ENCODE results near the gene PPP1R3A.
"Not testable (repeated sequence)": the region's sequence is repeated elsewhere in the genome, so short reads cannot be mapped to it uniquely, and the experiment has no call there.

PPP1R3A gene

DNA sequence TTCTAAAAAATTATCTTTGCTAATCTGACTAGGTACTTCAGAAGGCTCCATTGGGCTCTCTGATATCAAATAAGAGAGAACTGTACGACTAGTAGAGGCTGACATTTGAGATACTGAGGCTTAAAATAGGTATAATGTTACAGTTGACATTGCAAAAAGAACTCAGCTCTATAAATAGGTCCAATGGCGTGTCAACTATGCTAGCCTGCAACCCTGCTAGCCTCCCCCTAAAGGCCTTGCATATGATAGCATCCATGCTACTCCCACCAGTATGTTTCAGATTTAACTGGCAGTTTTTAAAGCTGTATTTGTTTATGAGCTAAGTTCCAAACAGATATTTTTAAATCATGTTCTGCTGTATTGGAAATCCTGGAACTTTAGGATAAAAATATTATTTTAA lies at the start of gene PPP1R3A:
Gene PPP1R3A, minus strand, starts transcription at position 64 of the 400 bp plus-strand sequence. Its CDS starts 13 bp downstream, at position 51.
- DNase-seq = no peak

DNA sequence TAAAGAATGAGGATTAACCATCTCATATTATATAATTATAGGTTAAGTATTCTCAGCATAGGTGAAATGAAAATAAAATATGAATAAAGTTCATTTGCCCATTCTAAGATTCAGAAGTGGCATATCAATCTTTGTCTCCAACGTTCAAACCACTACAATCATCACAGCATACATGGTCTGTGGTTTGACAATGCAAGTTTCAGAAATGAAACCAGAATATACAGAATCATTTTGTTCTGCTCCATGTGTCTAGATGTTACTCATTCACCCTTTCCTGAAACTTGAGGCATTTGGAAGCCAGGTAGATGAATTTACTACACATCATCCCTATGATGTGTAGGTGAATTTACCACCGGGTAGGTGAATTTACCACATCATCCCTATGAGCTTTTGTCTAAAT lies 44.5 kb upstream of the PPP1R3A start:
- no peak for DNase-seq

DNA sequence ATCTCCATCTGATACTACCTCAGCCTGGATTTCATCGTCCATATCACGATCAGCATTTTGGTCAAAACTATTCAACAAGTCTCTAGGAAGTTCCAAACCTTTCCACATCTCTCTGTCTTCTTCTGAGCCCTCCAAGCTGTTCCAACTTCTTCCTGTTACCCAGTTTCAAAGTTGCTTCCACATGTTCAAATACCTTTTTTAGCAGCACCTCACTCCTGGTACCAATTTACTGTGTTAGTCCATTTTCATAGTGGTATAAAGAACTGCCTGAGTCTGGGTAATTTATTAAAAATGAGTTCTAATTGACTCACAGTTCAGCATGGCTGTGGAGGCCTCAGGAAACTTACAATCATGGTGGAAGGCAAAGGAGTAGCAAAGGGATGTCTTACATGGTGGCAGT lies 41.1 kb upstream of the PPP1R3A start:
- no peak for DNase-seq

DNA sequence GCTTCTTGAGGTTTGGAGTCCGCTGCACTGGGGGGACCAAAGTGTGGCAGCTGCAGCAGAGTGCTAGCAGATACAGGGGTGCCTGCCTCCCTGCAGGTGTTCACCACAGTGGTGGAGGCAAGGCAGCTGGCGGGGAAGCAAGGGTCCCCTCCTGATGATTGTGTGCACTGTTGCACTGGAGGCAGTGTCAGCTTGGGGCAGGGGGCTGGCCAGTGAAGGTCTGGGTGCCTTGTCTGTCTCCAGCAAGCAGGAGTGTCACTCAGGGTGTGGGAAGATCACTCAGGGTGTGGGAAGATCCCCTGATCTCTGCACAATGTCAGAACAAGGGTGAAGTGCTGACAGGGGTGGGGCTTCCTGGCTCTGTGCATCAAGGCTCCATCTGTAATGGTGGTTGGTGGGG lies 36.3 kb upstream of the PPP1R3A start:
- DNase-seq = no peak

- no peak for DNase-seq
These were observed 34.7 kb upstream of the PPP1R3A start for GRCh38 chr7:113953553-113953952.

- DNase-seq = no peak
These were observed 26.5 kb upstream of the PPP1R3A start for GRCh38 chr7:113945018-113945938.

GRCh38 chr7:113936982-113937381 lies 18.2 kb upstream of the PPP1R3A start:
- DNase-seq = no peak

- no peak for DNase-seq
These were observed 17.7 kb upstream of the PPP1R3A start for GRCh38 chr7:113936535-113936934.

DNA sequence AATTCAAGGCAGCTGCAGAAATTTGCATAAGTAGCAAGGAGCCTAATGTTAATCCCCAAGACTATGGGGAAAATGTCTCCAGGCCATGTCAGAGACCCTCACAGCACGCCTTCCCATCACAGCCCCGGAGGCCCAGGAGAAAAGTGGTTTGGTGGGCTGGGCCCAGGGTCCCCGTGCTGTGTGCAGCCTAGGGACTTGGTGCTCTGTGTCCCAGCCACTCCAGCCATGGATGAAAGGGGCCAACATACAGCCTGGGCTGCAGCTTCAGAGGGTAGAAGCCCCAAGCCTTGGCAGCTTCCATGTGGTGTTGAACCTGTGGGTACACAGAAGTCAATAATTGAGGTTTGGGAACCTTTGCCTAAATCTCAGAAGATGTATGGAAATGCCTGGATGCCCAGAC lies 10.6 kb upstream of the PPP1R3A start:
- DNase-seq = not testable (repeated sequence)

DNA sequence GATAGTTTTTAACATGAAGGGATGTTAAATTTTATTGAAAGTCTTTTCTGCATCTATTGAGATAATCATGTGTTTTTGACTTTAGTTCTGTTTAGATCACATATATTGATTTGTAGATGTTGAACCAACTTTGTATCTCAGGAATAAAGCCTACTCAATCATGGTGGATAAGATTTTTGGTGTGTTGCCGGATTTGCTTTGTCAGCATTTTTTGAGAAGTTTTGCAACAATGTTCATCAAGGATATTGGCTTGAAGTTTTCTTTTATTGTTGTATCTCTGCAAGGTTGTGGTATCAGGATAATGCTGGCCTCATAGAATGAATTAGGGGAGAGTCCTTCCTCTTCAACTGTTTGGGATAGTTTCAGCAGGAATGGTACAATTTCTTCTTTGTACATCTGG lies 9.3 kb upstream of the PPP1R3A start:
- DNase-seq = no peak

- DNase-seq = no peak
These were observed 3.2 kb upstream of the PPP1R3A start for GRCh38 chr7:113922049-113922448.

- DNase-seq = no peak
These were observed 2.6 kb upstream of the PPP1R3A start for GRCh38 chr7:113921363-113921762.

DNA sequence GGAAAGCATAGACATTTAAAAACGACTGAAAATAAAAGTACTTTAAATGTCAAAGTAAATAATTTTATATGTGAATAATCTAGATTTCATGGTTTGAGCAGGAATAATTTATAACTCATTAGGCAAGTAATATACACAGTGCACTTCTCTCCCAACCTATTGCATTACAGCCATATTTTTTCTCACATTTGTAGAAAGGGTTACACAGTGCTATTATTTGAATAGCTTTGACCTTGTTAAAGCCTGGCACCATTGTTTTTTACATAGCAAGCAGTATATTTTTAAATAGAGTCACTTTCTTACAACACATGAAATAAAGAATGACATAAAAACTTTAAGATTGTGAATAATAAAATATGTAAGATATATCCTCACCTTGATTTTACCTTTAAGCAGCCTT lies 969 bp downstream of the PPP1R3A start:
- no peak for DNase-seq

DNA sequence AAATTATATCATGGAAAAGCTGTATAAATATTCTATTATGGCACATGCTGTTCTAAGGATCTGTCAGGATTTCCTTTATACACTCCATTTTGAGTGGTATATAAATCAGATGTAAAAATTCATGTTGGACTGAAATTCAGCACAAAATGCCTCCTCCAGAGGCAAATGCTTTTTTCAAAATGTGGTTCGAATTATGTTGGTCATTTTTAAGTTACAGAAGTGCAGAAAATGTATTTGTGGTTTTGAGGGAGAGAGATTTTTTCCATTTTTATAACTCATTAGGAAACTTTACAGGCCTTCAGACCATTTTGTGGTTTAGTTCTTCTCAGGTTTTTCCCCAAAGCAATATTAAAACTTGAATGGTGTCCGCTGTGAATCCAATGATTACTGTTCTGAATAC lies 2.9 kb downstream of the PPP1R3A start:
- peak; percentile 57 for DNase-seq

DNA sequence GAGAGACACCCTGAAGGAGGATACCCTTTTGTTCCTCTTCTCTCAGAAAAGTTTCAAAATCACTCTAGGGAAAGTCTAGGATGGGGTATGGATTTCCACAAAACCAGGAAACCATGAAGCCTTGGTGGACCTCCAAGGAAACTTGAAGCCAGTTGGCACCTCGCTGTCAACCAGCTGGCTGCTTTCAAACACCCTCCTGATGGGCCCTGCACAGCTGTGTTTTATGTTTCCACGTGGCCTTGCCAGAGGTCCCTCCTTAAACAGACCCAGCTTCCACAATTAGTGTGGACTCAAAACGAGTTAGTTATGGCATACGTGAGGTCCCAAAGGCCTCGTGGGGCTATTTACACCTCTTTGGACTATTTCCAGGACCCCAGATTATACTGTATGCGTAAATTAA lies 5.9 kb downstream of the PPP1R3A start:
- no peak for DNase-seq

DNA sequence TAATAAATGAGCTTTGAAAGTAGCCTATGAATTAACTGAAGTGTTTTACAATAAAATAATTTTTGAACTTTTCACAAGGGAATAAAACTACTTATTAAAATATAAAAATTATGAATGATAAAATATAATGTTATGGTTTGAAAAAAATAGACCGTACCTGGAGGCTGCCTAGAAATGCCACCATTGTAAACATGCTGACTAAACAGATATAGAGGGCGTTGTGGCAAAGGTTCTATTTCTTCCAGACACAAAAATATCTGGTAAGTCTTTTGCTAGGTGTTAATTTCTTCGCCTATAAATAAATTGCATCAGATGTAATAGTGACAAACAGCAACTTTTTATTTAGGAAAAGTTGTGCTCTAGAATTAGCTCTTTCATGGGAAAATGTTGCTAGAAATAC lies 11.2 kb downstream of the PPP1R3A start:
- DNase-seq = no peak

DNA sequence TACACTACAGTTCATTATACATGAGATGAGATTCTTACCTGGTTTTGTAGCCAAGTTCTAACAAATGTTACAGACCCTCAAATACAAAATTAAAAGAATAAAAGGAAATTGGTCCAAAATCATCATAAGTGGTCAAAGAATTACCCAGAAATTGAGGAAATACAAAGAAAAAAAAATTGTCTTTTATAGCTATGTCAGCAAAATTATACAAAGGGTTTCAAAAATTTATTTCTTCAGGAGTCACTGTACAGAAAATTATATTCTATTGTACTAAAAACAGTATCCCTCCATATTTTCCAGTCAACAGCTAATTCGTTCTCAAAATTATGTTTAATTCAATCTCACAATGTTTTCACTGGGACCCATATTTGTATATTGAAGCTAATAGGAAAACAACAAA lies 14.3 kb downstream of the PPP1R3A start:
- DNase-seq = no peak

GRCh38 chr7:113892818-113893217 lies 26.0 kb downstream of the PPP1R3A start:
- DNase-seq = no peak

DNA sequence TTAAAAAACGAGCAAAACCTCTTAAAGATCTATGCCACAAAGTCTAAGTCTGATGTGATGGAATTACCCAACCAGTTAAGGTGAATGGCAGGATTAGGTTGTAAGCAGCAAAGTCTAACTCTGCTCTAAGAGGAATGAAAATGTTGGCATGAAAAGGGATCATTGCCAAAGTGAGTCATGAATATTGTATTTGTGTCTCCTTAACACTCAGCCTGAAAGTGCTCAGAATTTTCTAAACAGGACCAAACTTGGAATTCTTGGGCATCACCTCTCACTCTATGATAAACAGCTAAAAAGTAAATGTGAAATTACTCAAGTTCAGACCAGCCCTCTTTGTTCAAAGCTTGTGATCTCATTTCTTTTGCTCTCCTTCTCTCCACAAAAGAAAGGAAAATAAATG lies 27.0 kb downstream of the PPP1R3A start:
- peak; percentile 68 for DNase-seq

DNA sequence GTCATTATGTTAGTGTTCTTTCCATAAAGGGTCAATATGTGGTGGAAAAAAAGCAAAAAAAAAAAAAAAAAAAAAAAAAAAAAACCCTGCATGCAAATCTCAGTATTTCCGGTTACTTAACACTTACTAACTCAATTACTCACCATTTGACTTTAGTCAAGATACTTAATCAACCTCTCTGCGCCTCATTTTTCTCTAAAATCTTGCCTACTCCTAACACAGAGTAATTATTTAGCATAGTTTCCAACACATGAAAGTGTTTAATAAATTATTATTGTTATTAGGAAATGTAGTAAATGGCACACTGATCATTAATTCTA lies 27.8 kb downstream of the PPP1R3A start:
- DNase-seq = no peak

DNA sequence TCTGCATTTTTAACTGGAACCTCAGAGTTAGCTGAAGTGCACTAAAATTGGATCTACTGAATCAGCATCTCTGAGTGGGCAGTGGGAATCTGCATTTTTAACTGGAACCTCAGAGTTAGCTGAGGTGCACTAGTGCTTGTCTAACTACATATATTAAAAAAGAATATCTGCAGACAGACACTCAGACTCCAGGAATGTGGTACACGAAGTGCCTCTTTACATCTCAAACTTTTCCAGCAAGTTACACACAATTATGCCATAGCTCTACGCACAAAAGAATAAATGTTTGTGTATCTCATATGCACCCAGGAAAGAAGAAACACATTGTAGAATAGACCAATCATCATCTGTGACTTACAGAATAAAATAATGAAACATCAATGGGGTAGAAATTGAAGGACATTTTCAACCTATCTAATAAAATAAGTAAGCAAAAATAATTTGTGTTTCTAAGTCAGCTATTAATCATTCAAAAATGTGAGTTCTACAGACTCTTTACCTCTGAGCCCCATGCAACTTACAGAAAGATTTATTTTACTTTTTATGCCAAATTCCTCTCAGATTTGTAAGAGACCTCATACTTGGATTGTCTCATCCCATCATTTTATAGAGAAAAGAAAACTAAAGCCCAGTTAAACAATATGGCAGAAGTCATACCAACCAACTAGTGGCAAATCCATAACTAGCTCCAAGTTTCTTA lies 28.3 kb downstream of the PPP1R3A start:
- peak; percentile 67 for DNase-seq

- no peak for DNase-seq
These were observed 35.7 kb downstream of the PPP1R3A start for GRCh38 chr7:113883096-113883495.

GRCh38 chr7:113880559-113880958 lies 38.2 kb downstream of the PPP1R3A start:
- DNase-seq = no peak

DNA sequence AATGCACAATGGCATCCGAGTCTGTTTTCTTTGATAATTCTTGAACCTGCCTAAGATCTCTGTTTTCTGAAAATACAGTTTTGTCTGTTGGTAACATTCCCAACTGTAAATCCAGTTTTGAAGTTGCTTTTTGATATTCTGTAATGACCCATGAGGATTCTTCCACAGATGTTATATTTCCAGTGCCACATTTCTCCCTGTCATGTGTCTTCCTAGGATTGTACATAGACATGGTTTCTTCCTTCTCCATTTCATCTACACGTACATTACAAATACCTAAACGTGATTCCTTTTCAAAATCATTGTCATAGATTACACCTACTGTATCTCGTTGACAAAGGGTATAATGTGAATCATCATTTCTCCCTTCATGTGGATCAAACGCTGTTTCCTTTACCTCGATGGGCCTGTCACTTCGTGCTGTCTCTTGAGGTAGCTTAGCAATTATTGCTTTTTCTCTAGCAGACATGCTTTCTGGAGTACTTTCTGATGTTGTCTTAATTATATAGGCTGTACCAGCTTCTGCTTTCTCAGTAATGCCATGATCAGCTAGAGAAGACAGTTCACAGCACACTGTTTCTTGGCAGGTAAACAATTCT lies 40.3 kb downstream of the PPP1R3A start:
- DNase-seq = no peak

Data from fibroblast of upper back skin (primary cell).